OCI-LY3 (cell line): ENCODE results near the gene NPHP4.

ENCODE experiments used
- CTCF ChIP-seq: fragments of 200-600, 300-600 bp; sonication (generic); IDR thresholded peaks from 2 replicates; pipeline ENCODE4 v1.5.1; 2014; ENCODE audit warnings: antibody characterized with exemption, low read length, low read depth
- EZH2phosphoT487 ChIP-seq: fragments of 200-600 bp; shearing (Covaris generic); IDR thresholded peaks from 2 replicates; pipeline ENCODE4 v1.6.1; 2018; ENCODE audit warnings: antibody characterized with exemption, mixed run types, low read depth

- no peak for TF ChIP-seq CTCF
- TF ChIP-seq EZH2phosphoT487 = no peak
Observed at GRCh38 chr1:5990913-5991312, 1.3 kb downstream of the NPHP4 start.
